NCI-H2107 (cell line): Measurements from ENCODE around the gene PTGS2.

ENCODE experiments used
- DNase-seq: peaks from one replicate; lab custom pipeline; 2025; lab: John Stamatoyannopoulos, UW

Gene PTGS2

GRCh38 chr1:186680245-186681061 is at the start of gene PTGS2:
Gene PTGS2 (minus strand): TSS chr1:186680423. CDS start chr1:186680290, 133 bp downstream.
- DNase-seq = no peak

GRCh38 chr1:186722711-186723309 is 42.6 kb upstream of the PTGS2 start:
- DNase-seq = no peak

GRCh38 chr1:186717286-186717685 is 37.1 kb upstream of the PTGS2 start:
- no peak for DNase-seq

- DNase-seq = no peak
Measured at GRCh38 chr1:186715887-186716809, 35.9 kb upstream of the PTGS2 start.

GRCh38 chr1:186710696-186711095 is 30.5 kb upstream of the PTGS2 start:
- no peak for DNase-seq

GRCh38 chr1:186708694-186709097 is 28.5 kb upstream of the PTGS2 start:
- DNase-seq = no peak

- DNase-seq = no peak
Measured at GRCh38 chr1:186703209-186703766, 23.1 kb upstream of the PTGS2 start.

- DNase-seq = no peak
Measured at GRCh38 chr1:186700722-186701121, 20.5 kb upstream of the PTGS2 start.

GRCh38 chr1:186699519-186699918 is 19.3 kb upstream of the PTGS2 start:
- no peak for DNase-seq

- no peak for DNase-seq
Measured at GRCh38 chr1:186689907-186690306, 9.7 kb upstream of the PTGS2 start.

- no peak for DNase-seq
Measured at GRCh38 chr1:186689376-186689775, 9.2 kb upstream of the PTGS2 start.

GRCh38 chr1:186683652-186684410 is 3.6 kb upstream of the PTGS2 start:
- DNase-seq = no peak

GRCh38 chr1:186682736-186683135 is 2.5 kb upstream of the PTGS2 start:
- no peak for DNase-seq

- DNase-seq = no peak
Measured at GRCh38 chr1:186681801-186682200, 1.6 kb upstream of the PTGS2 start.

- no peak for DNase-seq
Measured at GRCh38 chr1:186681121-186681520, 898 bp upstream of the PTGS2 start.

GRCh38 chr1:186679924-186680244 is 339 bp downstream of the PTGS2 start:
- no peak for DNase-seq

GRCh38 chr1:186678155-186678554 is 2.1 kb downstream of the PTGS2 start:
- DNase-seq = no peak

GRCh38 chr1:186672596-186672995 is 7.6 kb downstream of the PTGS2 start:
- DNase-seq = no peak

- no peak for DNase-seq
Measured at GRCh38 chr1:186672131-186672530, 8.1 kb downstream of the PTGS2 start.

GRCh38 chr1:186671136-186671825 is 8.9 kb downstream of the PTGS2 start:
- DNase-seq = no peak
